Tibial nerve (tissue), 3 donors: ENCODE results near the gene ETV1.

Experiments used
- CTCF ChIP-seq, 5 experiments: fragments of 200-600 bp in 3 of 5; fragments of 450-650 bp in 2 of 5; sonication (generic) in 3 of 5; IDR thresholded peaks; one replicate each; pipeline ENCODE4 v1.5.1; 2016 to 2019; ENCODE audit warnings: antibody characterized with exemption in 5 of 5, mild to moderate bottlenecking in 3 of 5, moderate library complexity in 2 of 5
- POLR2A ChIP-seq, 2 donors: fragments of 450-650 bp; IDR thresholded peaks; one replicate each; pipeline ENCODE4 v1.6.1; 2017; ENCODE audit warnings: antibody characterized with exemption in 2 of 2, mild to moderate bottlenecking in 2 of 2, moderate library complexity in 2 of 2

- TF ChIP-seq CTCF (IDR thresholded peaks at IDR 0.05) (no peak), POLR2A (IDR thresholded peaks at IDR 0.05) (no peak)
Measured at GRCh38 chr7:13948019-13948801, 41.3 kb downstream of the ETV1 start.
